Ovary (tissue), 3 donors: Measurements from ENCODE around the gene ARHGEF1.

Experiments used
- POLR2A ChIP-seq: fragments of 450-650 bp; IDR thresholded peaks from one replicate; pipeline ENCODE4 v1.6.1; 2017; ENCODE audit warnings: antibody characterized with exemption, mild to moderate bottlenecking, moderate library complexity
- TF ChIP-seq, protein P1 (sequence below), 3 donors: fragments of 450-650 bp in 2 of 3; fragments of 200-600 bp in 1 of 3; IDR thresholded peaks; one replicate each; pipeline versions ENCODE4 v1.5.1 to v1.8.0; 2016 to 2022; ENCODE audit warnings: antibody characterized with exemption in 3 of 3, mild to moderate bottlenecking in 1 of 3
- donor health status: DM: no; HTN: no; CAD: no.

DNA sequence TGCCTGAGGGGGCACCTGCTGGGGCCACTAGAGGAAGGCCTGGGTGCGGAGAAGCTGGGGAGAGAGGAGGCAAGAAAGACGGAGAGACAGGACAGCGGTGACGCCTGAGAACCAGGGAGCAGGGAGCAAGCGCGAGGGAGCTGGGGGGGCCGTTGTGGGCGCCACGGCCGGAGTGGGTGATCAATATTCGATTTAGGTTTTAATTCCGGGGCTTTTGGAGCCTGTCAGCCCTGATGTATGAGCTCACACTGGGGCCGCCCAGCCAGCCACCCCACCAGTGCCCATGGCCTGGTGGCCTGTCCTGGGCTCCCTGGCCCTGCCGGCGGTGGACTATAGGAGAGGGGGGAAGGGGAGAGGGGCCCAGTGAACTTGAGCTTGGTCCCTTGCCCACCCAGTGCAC, 54.0 kb downstream of the ARHGEF1 start:
- TF ChIP-seq, protein P1, sequence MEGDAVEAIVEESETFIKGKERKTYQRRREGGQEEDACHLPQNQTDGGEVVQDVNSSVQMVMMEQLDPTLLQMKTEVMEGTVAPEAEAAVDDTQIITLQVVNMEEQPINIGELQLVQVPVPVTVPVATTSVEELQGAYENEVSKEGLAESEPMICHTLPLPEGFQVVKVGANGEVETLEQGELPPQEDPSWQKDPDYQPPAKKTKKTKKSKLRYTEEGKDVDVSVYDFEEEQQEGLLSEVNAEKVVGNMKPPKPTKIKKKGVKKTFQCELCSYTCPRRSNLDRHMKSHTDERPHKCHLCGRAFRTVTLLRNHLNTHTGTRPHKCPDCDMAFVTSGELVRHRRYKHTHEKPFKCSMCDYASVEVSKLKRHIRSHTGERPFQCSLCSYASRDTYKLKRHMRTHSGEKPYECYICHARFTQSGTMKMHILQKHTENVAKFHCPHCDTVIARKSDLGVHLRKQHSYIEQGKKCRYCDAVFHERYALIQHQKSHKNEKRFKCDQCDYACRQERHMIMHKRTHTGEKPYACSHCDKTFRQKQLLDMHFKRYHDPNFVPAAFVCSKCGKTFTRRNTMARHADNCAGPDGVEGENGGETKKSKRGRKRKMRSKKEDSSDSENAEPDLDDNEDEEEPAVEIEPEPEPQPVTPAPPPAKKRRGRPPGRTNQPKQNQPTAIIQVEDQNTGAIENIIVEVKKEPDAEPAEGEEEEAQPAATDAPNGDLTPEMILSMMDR (IDR thresholded peaks at IDR 0.05), result no peak
- no peak for TF ChIP-seq POLR2A
